GM23338 (cell line): ENCODE results near the gene ERBB4.

ENCODE experiments used
- CREB1 ChIP-seq: fragments of 250-450 bp; sonication (Bioruptor Pico); IDR thresholded peaks from 2 replicates; pipeline ENCODE4 v1.5.0; 2020; ENCODE audit warnings: low read depth, mild to moderate bottlenecking, moderate library complexity
- ETS1 ChIP-seq: IDR thresholded peaks from 2 replicates; pipeline ENCODE4 v1.6.1; 2016; ENCODE audit warnings: antibody characterized with exemption
- EZH2 ChIP-seq: fragments of 200-600 bp; sonication (generic); IDR thresholded peaks from one replicate; pipeline ENCODE4 v1.8.0; 2017; ENCODE audit warnings: antibody characterized with exemption, mild to moderate bottlenecking, low read depth; ENCODE audit not compliant: unreplicated experiment
- EZH2phosphoT487 ChIP-seq: fragments of 200-600 bp; sonication (generic); IDR thresholded peaks from one replicate; pipeline ENCODE4 v1.8.1; 2018; ENCODE audit warnings: antibody characterized with exemption; ENCODE audit not compliant: unreplicated experiment
- JUNB ChIP-seq: IDR thresholded peaks from one replicate; pipeline ENCODE4 v1.6.1; 2016; ENCODE audit warnings: antibody characterized with exemption; ENCODE audit not compliant: unreplicated experiment
- NANOG ChIP-seq: IDR thresholded peaks from 2 replicates; pipeline ENCODE4 v1.6.1; 2016; ENCODE audit warnings: antibody characterized with exemption, borderline replicate concordance
- POLR2AphosphoS5 ChIP-seq: IDR thresholded peaks from 2 replicates; pipeline ENCODE4 v1.6.1; 2016; ENCODE audit warnings: antibody characterized with exemption, low read depth
- REST ChIP-seq: IDR thresholded peaks from one replicate; pipeline ENCODE4 v1.6.1; 2018; ENCODE audit warnings: antibody characterized with exemption; ENCODE audit not compliant: unreplicated experiment
- STAT1 ChIP-seq: IDR thresholded peaks from one replicate; pipeline ENCODE4 v1.6.1; 2016; ENCODE audit warnings: antibody characterized with exemption; ENCODE audit not compliant: unreplicated experiment
- ZNF114 ChIP-seq: fragments of 250-450 bp; sonication (Bioruptor Pico); IDR thresholded peaks from 2 replicates; pipeline ENCODE4 v1.5.0; 2020; ENCODE audit warnings: mild to moderate bottlenecking, moderate library complexity
- ZNF331 ChIP-seq: fragments of 250-450 bp; sonication (Bioruptor Pico); IDR thresholded peaks from 2 replicates; pipeline ENCODE4 v1.5.0; 2020; ENCODE audit warnings: low read depth, mild to moderate bottlenecking, moderate library complexity
- TF ChIP-seq, protein P1 (sequence below), 2 experiments: fragments of 200-600 bp in 1 of 2; sonication (generic) in 1 of 2; conservative IDR thresholded peaks; 2 replicates each; pipeline versions ENCODE4 v1.5.1 to v1.6.1; 2016 to 2017; ENCODE audit warnings: antibody characterized with exemption in 2 of 2, low read depth in 2 of 2, mild to moderate bottlenecking in 2 of 2, moderate library complexity in 1 of 2
- TF ChIP-seq, protein P2 (sequence below): fragments of 250-450 bp; sonication (Bioruptor Pico); IDR thresholded peaks from 2 replicates; pipeline ENCODE4 v1.5.0; 2020; ENCODE audit warnings: mild to moderate bottlenecking, moderate library complexity

DNA sequence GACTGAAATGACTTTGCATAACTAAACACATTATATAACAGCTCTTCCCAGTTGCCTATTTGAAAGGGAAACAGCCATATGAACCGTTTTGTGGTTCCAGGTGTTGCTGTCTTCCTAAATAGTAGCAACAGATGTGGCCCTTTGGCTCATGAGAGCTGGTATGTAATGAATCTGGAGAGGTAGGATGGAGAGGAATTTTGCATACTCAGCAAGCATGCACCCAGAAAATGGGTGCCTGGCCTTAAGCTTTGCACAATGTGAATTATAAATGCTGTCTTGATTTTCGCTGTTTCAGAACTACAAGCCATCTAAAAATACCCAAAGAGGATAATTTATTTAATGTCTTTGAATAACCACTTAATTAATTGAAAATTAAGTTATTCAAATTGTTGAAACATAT, 15.6 kb upstream of the ERBB4 start:
- TF ChIP-seq, protein P1, sequence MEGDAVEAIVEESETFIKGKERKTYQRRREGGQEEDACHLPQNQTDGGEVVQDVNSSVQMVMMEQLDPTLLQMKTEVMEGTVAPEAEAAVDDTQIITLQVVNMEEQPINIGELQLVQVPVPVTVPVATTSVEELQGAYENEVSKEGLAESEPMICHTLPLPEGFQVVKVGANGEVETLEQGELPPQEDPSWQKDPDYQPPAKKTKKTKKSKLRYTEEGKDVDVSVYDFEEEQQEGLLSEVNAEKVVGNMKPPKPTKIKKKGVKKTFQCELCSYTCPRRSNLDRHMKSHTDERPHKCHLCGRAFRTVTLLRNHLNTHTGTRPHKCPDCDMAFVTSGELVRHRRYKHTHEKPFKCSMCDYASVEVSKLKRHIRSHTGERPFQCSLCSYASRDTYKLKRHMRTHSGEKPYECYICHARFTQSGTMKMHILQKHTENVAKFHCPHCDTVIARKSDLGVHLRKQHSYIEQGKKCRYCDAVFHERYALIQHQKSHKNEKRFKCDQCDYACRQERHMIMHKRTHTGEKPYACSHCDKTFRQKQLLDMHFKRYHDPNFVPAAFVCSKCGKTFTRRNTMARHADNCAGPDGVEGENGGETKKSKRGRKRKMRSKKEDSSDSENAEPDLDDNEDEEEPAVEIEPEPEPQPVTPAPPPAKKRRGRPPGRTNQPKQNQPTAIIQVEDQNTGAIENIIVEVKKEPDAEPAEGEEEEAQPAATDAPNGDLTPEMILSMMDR (conservative IDR thresholded peaks at IDR 0.05; ENCODE audit: low read depth in 2 of 2) = no peak
- TF ChIP-seq POLR2AphosphoS5 = no peak
- no peak for TF ChIP-seq CREB1 (CRISPR knock-in tag)
- TF ChIP-seq EZH2 = no peak
- no peak for TF ChIP-seq JUNB
- no peak for TF ChIP-seq EZH2phosphoT487
- no peak for TF ChIP-seq REST
- no peak for TF ChIP-seq STAT1
- no peak for TF ChIP-seq ETS1
- TF ChIP-seq NANOG = no peak
- TF ChIP-seq ZNF331 (CRISPR knock-in tag) = no peak
- no peak for TF ChIP-seq ZNF114 (CRISPR knock-in tag)
- TF ChIP-seq, protein P2, sequence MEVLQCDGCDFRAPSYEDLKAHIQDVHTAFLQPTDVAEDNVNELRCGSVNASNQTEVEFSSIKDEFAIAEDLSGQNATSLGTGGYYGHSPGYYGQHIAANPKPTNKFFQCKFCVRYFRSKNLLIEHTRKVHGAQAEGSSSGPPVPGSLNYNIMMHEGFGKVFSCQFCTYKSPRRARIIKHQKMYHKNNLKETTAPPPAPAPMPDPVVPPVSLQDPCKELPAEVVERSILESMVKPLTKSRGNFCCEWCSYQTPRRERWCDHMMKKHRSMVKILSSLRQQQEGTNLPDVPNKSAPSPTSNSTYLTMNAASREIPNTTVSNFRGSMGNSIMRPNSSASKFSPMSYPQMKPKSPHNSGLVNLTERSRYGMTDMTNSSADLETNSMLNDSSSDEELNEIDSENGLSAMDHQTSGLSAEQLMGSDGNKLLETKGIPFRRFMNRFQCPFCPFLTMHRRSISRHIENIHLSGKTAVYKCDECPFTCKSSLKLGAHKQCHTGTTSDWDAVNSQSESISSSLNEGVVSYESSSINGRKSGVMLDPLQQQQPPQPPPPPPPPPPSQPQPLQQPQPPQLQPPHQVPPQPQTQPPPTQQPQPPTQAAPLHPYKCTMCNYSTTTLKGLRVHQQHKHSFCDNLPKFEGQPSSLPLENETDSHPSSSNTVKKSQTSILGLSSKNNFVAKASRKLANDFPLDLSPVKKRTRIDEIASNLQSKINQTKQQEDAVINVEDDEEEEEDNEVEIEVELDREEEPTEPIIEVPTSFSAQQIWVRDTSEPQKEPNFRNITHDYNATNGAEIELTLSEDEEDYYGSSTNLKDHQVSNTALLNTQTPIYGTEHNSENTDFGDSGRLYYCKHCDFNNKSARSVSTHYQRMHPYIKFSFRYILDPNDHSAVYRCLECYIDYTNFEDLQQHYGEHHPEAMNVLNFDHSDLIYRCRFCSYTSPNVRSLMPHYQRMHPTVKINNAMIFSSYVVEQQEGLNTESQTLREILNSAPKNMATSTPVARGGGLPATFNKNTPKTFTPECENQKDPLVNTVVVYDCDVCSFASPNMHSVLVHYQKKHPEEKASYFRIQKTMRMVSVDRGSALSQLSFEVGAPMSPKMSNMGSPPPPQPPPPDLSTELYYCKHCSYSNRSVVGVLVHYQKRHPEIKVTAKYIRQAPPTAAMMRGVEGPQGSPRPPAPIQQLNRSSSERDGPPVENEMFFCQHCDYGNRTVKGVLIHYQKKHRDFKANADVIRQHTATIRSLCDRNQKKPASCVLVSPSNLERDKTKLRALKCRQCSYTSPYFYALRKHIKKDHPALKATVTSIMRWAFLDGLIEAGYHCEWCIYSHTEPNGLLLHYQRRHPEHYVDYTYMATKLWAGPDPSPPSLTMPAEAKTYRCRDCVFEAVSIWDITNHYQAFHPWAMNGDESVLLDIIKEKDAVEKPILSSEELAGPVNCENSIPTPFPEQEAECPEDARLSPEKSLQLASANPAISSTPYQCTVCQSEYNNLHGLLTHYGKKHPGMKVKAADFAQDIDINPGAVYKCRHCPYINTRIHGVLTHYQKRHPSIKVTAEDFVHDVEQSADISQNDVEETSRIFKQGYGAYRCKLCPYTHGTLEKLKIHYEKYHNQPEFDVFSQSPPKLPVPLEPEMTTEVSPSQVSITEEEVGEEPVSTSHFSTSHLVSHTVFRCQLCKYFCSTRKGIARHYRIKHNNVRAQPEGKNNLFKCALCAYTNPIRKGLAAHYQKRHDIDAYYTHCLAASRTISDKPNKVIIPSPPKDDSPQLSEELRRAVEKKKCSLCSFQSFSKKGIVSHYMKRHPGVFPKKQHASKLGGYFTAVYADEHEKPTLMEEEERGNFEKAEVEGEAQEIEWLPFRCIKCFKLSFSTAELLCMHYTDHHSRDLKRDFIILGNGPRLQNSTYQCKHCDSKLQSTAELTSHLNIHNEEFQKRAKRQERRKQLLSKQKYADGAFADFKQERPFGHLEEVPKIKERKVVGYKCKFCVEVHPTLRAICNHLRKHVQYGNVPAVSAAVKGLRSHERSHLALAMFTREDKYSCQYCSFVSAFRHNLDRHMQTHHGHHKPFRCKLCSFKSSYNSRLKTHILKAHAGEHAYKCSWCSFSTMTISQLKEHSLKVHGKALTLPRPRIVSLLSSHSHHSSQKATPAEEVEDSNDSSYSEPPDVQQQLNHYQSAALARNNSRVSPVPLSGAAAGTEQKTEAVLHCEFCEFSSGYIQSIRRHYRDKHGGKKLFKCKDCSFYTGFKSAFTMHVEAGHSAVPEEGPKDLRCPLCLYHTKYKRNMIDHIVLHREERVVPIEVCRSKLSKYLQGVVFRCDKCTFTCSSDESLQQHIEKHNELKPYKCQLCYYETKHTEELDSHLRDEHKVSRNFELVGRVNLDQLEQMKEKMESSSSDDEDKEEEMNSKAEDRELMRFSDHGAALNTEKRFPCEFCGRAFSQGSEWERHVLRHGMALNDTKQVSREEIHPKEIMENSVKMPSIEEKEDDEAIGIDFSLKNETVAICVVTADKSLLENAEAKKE (CRISPR knock-in tag) = no peak
